Activated CD8-positive, alpha-beta memory T cell treated with anti-CD3 and anti-CD28 coated beads, Interleukin-2, amount 50 U/mL, for 24 hours (primary cell): ENCODE measurements around the gene LGALS9.
"Not testable (repeated sequence)": the region's sequence is repeated elsewhere in the genome, so short reads cannot be mapped to it uniquely, and the experiment has no call there.

ENCODE experiments used
- DNase-seq: peaks from one replicate; pipeline ENCODE4 v3.0.0-alpha.2; 2020; ENCODE audit errors: extremely low read depth

Gene LGALS9

GRCh38 chr17:27629260-27629659, 1.7 kb upstream of the LGALS9 start:
- DNase-seq, result not testable (repeated sequence)

GRCh38 chr17:27631411-27631760, 398 bp downstream of the LGALS9 start:
- no peak for DNase-seq

- no peak for DNase-seq
These were observed 1.1 kb downstream of the LGALS9 start for GRCh38 chr17:27631897-27632725.

GRCh38 chr17:27632766-27633165, 1.8 kb downstream of the LGALS9 start:
- not testable (repeated sequence) for DNase-seq

- no peak for DNase-seq
These were observed 2.5 kb downstream of the LGALS9 start for GRCh38 chr17:27633312-27634025.

- DNase-seq, result no peak
These were observed 3.0 kb downstream of the LGALS9 start for GRCh38 chr17:27634026-27634335.

GRCh38 chr17:27634776-27635175, 3.8 kb downstream of the LGALS9 start:
- no peak for DNase-seq

- no peak for DNase-seq
These were observed 4.4 kb downstream of the LGALS9 start for GRCh38 chr17:27635275-27635823.

GRCh38 chr17:27636005-27636520, 5.1 kb downstream of the LGALS9 start:
- not testable (repeated sequence) for DNase-seq

- DNase-seq, result not testable (repeated sequence)
These were observed 6.8 kb downstream of the LGALS9 start for GRCh38 chr17:27637818-27638217.

GRCh38 chr17:27638415-27638914, 7.5 kb downstream of the LGALS9 start:
- DNase-seq, result not testable (repeated sequence)

GRCh38 chr17:27640790-27641189, 9.8 kb downstream of the LGALS9 start:
- no peak for DNase-seq

GRCh38 chr17:27644586-27644985, 13.6 kb downstream of the LGALS9 start:
- DNase-seq, result no peak

- DNase-seq, result not testable (repeated sequence)
These were observed 14.6 kb downstream of the LGALS9 start for GRCh38 chr17:27645621-27646020.

- no peak for DNase-seq
These were observed 15.2 kb downstream of the LGALS9 start for GRCh38 chr17:27646232-27646631.

- DNase-seq, result no peak
These were observed 16.8 kb downstream of the LGALS9 start for GRCh38 chr17:27647765-27648164.

GRCh38 chr17:27649111-27649571, 18.2 kb downstream of the LGALS9 start:
- not testable (repeated sequence) for DNase-seq

GRCh38 chr17:27649929-27650328, 18.9 kb downstream of the LGALS9 start:
- no peak for DNase-seq

- DNase-seq, result no peak
These were observed 19.8 kb downstream of the LGALS9 start for GRCh38 chr17:27650836-27651235.

GRCh38 chr17:27651411-27652345, 20.7 kb downstream of the LGALS9 start:
- peak; percentile 44 for DNase-seq

- DNase-seq, result not testable (repeated sequence)
These were observed 22.5 kb downstream of the LGALS9 start for GRCh38 chr17:27653449-27653971.
